Measurements from ENCODE around the gene STAT5A.
"Not testable (repeated sequence)": the region's sequence is repeated elsewhere in the genome, so short reads cannot be mapped to it uniquely, and the experiment has no call there.

Gene STAT5A

DNA sequence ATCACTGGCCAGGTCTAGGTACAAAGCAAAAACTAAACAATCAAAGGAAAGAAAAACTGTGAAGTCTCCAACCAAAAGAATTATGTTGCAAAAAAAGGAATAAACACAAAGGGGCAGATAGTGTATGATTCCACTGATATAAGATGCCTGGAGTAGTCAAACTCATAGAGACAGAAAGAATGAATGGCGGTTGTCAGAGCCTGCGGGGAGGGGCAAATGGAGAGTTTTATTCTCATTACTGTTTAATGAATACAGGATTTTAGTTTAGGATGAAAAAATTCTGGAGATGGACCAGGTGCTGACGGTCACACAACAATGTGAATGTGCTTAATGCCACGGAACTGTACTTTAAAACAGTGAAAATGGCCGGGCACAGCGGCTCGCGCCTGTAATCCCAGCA is 32.9 kb upstream of the STAT5A start:
- TF ChIP-seq CTCF (IDR thresholded peaks at IDR 0.05; ENCODE audit: extremely low read depth, insufficient read depth, missing control alignments) = no peak
- in situ Hi-C loops (cut with MboI; ENCODE audit: low pct_unique_long_range_greater_than_20kb, low sequenced_read_pairs, unreplicated experiment) = no loop called here
- DNase-seq (ENCODE audit: low spot score) = no peak

GRCh38 chr17:42260318-42260717 is 28.0 kb upstream of the STAT5A start:
- no peak for TF ChIP-seq CTCF (IDR thresholded peaks at IDR 0.05; ENCODE audit: extremely low read depth, insufficient read depth, missing control alignments)
- in situ Hi-C loops (cut with MboI; ENCODE audit: low pct_unique_long_range_greater_than_20kb, low sequenced_read_pairs, unreplicated experiment) = no loop called here
- no peak for DNase-seq (ENCODE audit: low spot score)

DNA sequence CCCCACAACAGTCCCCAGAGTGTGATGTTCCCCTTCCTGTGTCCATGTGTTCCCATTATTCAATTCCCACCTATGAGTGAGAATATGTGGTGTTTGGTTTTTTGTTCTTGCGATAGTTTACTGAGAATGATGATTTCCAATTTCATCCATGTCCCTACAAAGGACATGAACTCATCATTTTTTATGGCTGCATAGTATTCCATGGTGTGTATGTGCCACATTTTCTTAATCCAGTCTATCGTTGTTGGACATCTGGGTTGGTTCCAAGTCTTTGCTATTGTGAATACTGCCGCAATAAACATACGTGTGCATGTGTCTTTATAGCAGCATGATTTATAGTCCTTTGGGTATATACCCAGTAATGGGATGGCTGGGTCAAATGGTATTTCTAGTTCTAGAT is 23.9 kb upstream of the STAT5A start:
- DNase-seq (ENCODE audit: low spot score); in situ Hi-C loops (cut with MboI; ENCODE audit: low pct_unique_long_range_greater_than_20kb, low sequenced_read_pairs, unreplicated experiment): not testable (repeated sequence)

DNA sequence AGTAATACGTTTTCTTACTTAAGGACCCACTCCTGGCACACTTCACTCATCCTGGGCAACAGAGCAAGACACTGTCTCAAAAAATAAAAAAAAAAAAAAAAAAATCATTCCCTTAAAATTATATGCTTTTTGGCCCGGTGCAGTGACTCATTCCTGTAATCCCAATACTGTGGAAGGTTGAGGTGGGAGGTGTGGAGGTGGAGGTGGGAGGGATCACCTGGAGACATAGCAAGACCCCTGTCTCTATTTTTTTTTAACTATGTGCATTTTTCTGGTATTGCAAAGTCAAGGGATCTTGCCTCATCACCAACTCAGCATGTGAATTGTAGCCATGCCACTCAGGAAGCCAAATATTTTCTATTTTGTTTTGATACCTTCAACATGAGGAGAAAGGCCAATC is 21.8 kb upstream of the STAT5A start:
- in situ Hi-C loops (cut with MboI; ENCODE audit: low pct_unique_long_range_greater_than_20kb, low sequenced_read_pairs, unreplicated experiment) = no loop called here
- no peak for TF ChIP-seq CTCF (IDR thresholded peaks at IDR 0.05; ENCODE audit: extremely low read depth, insufficient read depth, missing control alignments)
- DNase-seq (ENCODE audit: low spot score) = no peak

DNA sequence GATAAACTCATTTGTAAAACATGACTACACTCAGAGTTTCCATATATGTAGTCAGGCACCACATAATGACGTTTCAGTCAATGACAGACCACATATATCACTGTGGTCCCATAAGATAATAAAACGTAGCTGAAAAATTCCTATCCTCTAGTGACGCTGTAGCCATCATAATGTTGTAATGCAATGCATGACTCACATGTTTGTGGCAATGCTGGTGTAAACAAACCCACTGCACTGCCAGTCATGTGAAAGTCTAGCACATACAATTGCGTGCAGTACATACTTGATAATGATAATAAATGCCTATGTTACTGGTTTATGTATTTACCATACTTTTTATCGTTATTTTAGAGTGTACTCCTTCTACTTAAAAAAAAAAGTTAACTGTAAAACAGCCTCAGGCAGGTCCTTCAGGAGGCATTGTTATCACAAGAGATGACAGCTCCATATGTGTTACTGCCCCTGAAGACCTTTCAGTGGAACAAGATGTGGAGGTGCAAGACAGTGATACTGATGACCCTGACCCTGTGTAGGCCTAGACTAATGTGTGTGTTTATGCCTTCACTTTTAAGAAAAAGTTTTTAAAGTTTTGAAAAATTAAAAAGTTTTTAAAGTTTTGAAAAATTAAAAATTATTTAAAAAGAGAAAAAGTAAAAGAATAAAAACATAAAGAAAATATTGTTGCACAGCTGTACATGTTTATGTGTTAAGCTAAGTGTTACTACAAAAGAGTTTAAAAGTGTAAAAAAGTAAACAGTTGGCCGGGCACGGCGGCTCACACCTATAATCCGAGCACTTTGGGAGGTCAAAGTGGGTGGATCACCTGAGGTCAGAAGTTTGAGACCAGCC is 21.2 kb upstream of the STAT5A start:
- TF ChIP-seq CTCF (IDR thresholded peaks at IDR 0.05; ENCODE audit: extremely low read depth, insufficient read depth, missing control alignments) = no peak
- no peak for DNase-seq (ENCODE audit: low spot score)
- in situ Hi-C loops (cut with MboI; ENCODE audit: low pct_unique_long_range_greater_than_20kb, low sequenced_read_pairs, unreplicated experiment) = no loop called here

- DNase-seq (ENCODE audit: low spot score) = no peak
- in situ Hi-C loops (cut with MboI; ENCODE audit: low pct_unique_long_range_greater_than_20kb, low sequenced_read_pairs, unreplicated experiment) = no loop called here
- TF ChIP-seq CTCF (IDR thresholded peaks at IDR 0.05; ENCODE audit: extremely low read depth, insufficient read depth, missing control alignments) = no peak
Observed at GRCh38 chr17:42268236-42268635, 20.1 kb upstream of the STAT5A start.

GRCh38 chr17:42270170-42270535 is 18.1 kb upstream of the STAT5A start:
- no peak for TF ChIP-seq CTCF (IDR thresholded peaks at IDR 0.05; ENCODE audit: extremely low read depth, insufficient read depth, missing control alignments)
- no peak for DNase-seq (ENCODE audit: low spot score)
- in situ Hi-C loops (cut with MboI; ENCODE audit: low pct_unique_long_range_greater_than_20kb, low sequenced_read_pairs, unreplicated experiment) = no loop called here
